NCI-H510A treated with DMSO at 0.1 percent for 48 hours (cell line): Measurements from ENCODE around the gene MEAK7.
"Not testable (repeated sequence)": the region's sequence is repeated elsewhere in the genome, so short reads cannot be mapped to it uniquely, and the experiment has no call there.

Experiments used
- DNase-seq: peaks from one replicate; lab custom pipeline; 2025; lab: John Stamatoyannopoulos, UW

MEAK7 gene

GRCh38 chr16:84532855-84533486 lies 28.5 kb upstream of the MEAK7 start:
- DNase-seq: no peak

GRCh38 chr16:84532291-84532724 lies 27.8 kb upstream of the MEAK7 start:
- no peak for DNase-seq

- peak; percentile 85 for DNase-seq
Observed at GRCh38 chr16:84531671-84532111, 27.2 kb upstream of the MEAK7 start.

- DNase-seq: no peak
Observed at GRCh38 chr16:84530590-84530989, 26.1 kb upstream of the MEAK7 start.

- no peak for DNase-seq
Observed at GRCh38 chr16:84529607-84530006, 25.1 kb upstream of the MEAK7 start.

- DNase-seq: no peak
Observed at GRCh38 chr16:84528322-84528721, 23.9 kb upstream of the MEAK7 start.

- DNase-seq: no peak
Observed at GRCh38 chr16:84527532-84528269, 23.2 kb upstream of the MEAK7 start.

GRCh38 chr16:84526794-84527531 lies 22.5 kb upstream of the MEAK7 start:
- no peak for DNase-seq

- DNase-seq: not testable (repeated sequence)
Observed at GRCh38 chr16:84524941-84525581, 20.6 kb upstream of the MEAK7 start.

- DNase-seq: no peak
Observed at GRCh38 chr16:84524346-84524920, 20.0 kb upstream of the MEAK7 start.

GRCh38 chr16:84521497-84521770 lies 17.0 kb upstream of the MEAK7 start:
- DNase-seq: no peak

GRCh38 chr16:84520725-84521496 lies 16.5 kb upstream of the MEAK7 start:
- peak; percentile 100 for DNase-seq

- DNase-seq: no peak
Observed at GRCh38 chr16:84519855-84520254, 15.4 kb upstream of the MEAK7 start.

GRCh38 chr16:84518804-84519341 lies 14.4 kb upstream of the MEAK7 start:
- peak; percentile 90 for DNase-seq

GRCh38 chr16:84518220-84518619 lies 13.8 kb upstream of the MEAK7 start:
- DNase-seq: not testable (repeated sequence)

GRCh38 chr16:84517366-84517765 lies 12.9 kb upstream of the MEAK7 start:
- DNase-seq: no peak

- DNase-seq: peak; percentile 95
Observed at GRCh38 chr16:84514874-84515835, 10.7 kb upstream of the MEAK7 start.

GRCh38 chr16:84514295-84514873 lies 9.9 kb upstream of the MEAK7 start:
- DNase-seq: no peak

GRCh38 chr16:84513666-84514065 lies 9.2 kb upstream of the MEAK7 start:
- no peak for DNase-seq

- DNase-seq: no peak
Observed at GRCh38 chr16:84513123-84513522, 8.7 kb upstream of the MEAK7 start.
